ENCODE data around the gene UCHL5.
"Not testable (repeated sequence)": the region's sequence is repeated elsewhere in the genome, so short reads cannot be mapped to it uniquely, and the experiment has no call there.

UCHL5 gene

DNA sequence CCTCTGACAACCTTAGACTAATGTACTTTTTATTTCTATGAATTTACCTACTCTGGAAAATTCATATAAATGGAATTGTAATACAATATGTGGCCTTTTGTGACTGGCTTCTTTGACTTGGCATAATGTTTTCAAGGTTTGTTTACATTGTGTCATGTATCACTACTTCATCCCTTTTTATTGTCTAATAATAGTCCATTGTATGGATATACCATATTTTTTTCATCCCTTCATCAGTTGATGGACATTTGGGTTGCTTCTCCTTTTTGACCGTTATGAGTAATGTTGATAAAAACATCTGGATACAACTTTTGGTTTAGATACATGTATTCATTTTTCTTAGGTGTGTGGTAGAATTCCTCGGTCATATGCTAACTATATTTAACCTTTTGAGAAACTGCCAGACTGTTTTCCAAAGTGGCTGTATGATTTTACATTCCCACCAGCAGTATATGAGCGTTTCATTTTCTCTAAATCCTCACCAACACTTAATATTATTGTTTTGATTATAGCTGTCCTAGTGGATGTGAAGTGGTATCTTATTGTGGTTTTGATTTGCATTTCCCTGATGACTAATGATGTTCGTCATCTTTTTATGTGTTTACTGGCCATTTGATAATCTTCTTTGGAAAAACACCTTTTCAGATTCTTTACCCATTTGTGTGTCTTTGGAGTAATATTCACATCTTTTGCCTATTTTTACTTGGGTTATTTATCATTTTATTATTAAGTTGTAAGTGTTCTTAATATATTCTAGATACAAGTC, 3.7 kb upstream of the UCHL5 start:
- no peak for ATAC-seq

- no peak for ATAC-seq
Observed at GRCh38 chr1:193060938-193061337, 1.8 kb upstream of the UCHL5 start.

- ATAC-seq: no peak
Observed at GRCh38 chr1:193060406-193060805, 1.2 kb upstream of the UCHL5 start.

GRCh38 chr1:193060115-193060403, 899 bp upstream of the UCHL5 start:
- no peak for ATAC-seq

DNA sequence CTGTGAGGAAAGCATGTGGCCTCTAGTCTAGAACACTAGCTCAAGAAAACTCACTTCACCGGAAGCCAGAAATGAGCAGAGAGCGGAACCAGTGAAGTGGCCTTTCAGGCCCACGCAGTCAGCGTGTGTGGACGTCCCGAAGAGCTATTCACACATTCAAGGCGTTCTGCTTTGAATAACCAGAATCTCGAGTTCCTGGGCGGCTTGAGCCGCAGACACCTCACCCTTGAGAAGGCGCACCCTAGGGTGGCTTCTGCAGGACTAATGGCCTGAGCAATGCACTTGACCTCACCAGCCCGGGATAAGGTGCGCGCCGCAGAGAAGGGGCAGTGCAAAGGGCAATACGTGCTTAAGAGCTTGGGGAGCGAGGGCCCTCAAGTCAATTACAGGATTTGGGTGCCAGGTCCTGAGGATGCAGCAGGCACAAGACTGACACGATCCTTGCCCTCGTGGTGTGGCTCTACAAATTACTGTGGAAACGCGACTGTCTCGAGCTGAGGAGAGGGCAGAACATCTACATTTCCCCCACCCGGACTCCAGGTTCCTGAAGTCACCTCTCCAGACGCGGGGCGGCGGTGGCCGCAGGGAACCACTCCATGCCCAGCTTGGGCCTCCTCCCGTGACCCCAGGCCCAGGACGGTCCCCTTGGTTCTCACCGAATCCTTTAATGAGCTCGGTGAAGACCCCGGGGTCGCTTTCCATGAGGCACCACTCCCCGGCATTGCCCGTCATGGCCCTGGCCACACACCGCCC, 455 bp downstream of the UCHL5 start:
- peak; percentile 44 to 59 for ATAC-seq

DNA sequence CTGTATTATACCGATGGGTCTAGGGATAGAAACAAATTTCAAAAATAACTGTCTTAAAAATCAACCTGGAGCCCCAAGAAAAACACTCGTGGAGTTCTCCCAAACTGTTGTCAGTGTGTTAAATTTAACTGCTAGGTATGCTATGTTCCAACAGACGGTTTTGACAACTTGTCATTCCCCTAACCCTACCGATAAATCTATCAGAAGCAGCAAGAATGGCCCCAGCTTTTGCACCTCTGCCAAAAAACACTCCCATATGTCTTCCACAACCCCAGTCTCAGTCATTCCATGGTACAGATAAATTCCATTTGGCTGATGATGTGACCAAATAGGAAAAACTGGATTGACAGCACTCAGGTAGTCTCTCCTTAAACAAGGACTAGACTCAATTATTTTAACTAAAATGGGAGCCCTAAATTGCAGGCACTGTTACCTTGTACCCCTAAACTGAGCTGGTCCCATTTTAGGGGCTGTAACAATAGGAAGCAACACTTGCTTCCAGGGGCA, 4.9 kb downstream of the UCHL5 start:
- ATAC-seq: no peak

- ATAC-seq: not testable (repeated sequence)
Observed at GRCh38 chr1:193048913-193049312, 10.2 kb downstream of the UCHL5 start.

DNA sequence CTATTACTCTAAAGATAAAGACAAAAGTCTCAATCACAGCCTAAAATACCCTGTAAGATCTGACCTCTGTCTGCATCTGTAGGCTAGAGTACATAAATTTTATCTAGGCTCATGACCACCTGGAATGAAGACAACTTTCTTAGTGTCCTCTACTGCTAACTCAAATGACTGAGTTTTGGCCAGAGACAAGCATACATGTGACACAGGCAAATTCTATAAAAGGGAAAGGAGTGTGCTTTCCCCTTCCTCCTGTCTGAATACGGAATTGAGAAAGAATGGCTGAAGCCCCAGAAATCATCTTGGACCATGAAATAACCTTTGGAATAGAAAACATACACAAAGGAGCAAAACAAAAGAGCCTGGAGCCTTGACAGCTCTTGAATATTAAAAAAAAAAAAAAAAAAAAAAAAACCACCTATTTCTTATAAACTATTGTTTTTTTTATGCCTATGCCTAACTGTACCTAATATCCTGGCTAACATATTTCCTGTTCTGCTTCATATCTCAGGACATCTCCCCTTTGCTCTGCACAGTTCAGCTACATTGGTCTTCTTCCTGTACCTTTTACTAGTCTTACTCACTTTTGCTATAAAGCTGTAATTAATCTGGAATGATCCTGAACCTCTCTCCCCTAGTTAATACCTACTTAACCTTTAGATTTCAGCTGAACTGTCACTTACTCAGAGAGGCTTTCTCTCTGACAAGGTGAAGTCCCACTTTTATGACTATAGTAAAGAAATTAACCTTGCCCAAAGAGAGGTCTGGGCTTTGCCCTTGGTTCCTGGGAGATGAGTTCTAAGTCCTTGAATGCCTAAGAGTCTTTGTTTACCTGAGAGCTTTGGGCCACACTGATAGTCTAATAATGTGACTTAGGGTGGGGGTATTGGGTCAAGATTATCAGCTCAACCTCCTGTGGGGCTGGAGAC, 16.1 kb downstream of the UCHL5 start:
- ATAC-seq: no peak

- no peak for ATAC-seq
Observed at GRCh38 chr1:193040011-193040410, 19.1 kb downstream of the UCHL5 start.

DNA sequence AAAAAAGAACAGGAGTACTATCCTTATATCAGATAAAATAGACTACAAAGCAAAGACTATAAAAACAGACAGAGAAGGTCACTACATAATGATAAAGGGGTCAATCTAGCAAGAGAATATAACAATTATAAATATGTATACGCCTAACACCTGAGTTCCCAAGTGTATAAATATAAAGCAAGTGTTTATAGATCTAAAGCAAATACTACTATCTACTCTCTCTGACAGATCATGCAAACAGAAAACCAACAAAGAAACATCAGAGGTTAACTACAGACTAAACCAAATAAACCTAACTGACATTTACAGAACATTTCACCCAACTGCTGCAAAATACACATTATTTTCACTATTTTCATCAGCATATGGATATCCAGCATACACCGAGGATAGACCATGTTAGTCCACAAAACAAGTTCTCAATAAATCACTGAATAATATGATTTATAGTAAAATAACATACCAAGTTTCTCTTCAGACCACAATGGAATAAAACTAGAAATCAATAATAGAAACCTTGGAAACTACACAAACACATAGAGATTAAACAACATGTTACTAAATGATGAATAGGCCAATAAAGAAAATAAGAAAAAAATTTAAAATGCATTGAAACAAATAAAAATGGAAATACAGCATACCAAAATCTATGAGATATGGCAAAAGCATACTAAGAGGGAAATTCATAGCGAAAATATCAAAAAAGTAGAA, 22.7 kb downstream of the UCHL5 start:
- no peak for ATAC-seq

GRCh38 chr1:193033610-193034009, 25.6 kb downstream of the UCHL5 start:
- ATAC-seq: no peak

DNA sequence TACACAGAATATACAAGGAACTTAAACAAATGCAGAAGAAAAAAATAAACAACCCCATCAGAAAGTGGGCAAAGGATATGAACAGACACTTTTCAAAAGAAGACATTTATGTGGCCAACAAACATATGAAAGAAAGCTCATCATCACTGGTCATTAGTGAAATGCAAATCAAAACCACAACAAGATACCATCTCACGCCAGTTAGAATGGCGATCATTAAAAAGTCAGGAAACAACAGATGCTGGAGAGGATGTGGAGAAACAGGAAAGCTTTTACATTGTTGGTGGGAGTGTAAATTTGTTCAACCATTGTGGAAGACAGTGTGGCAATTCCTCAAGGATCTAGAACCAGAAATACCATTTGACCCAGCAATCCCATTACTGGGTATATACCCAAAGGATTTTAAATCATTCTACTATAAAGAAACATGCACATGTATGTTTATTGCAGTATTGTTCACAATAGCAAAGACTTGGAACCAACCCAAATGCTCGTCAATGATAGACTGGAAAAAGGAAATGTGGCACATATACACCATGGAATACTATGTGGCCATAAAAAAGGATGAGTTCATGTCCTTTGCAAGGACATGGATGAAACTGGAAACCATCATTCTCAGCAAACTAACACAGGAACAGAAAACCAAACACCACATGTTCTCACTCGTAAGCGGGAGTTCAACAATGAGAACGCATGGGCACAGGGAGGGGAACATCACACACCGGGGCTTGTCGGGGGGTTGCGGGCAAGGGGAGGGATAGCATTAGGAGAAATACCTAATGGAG, 26.3 kb downstream of the UCHL5 start:
- not testable (repeated sequence) for ATAC-seq

DNA sequence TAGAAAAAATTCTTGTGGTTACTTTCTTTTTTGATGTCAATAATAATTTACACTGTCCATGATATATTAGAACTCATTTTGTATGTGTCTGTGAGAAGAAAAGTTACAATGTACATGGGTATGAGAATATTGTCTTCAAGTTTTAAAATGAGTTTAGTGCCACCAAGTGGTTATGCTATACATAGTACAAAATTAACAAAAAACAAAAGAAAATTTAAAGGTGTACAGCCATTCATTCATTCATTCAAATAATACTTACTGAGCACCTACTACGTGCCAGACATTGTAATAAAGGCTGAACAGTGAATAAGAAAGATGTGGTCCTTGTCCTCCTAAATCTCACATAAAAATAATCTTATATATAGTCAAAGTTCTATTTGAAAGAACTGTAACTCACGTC, 27.7 kb downstream of the UCHL5 start:
- no peak for ATAC-seq

DNA sequence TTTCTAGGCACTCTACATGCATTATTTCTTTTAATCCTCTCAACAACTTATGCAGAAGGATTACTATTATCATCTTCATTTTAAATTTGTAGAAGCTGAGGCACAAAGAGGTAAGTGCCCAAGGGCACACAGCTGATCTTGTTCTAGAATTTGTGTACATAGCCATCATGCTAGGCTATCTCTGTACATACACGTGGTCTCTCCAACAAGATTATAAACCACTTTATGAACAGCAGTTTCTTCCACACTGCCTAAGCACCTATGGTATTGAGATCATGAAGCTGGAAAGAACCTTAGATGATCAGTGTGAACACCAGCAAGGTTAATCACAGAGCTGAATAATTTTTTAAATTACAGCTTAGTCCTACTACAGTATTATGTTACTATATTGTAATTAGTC, 28.9 kb downstream of the UCHL5 start:
- ATAC-seq: no peak

DNA sequence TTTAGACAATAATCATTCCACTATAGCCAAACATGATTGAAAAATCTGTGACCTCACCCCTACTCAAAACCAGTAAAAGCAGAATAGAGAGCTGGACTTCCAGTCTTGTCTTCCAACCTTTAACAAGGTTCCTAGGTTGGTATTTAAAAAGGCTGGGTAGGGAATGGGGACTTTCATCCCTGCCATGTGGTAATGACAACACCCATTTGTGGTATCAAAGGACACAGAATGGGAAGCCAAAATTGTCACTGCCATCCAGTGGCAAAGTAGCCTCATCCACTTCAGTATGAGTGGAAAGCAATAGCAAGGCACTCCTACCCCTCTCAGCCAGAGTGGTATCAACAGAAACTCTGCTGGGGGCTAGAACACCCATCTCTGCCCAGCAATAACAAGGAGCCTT, 33.9 kb downstream of the UCHL5 start:
- no peak for ATAC-seq

DNA sequence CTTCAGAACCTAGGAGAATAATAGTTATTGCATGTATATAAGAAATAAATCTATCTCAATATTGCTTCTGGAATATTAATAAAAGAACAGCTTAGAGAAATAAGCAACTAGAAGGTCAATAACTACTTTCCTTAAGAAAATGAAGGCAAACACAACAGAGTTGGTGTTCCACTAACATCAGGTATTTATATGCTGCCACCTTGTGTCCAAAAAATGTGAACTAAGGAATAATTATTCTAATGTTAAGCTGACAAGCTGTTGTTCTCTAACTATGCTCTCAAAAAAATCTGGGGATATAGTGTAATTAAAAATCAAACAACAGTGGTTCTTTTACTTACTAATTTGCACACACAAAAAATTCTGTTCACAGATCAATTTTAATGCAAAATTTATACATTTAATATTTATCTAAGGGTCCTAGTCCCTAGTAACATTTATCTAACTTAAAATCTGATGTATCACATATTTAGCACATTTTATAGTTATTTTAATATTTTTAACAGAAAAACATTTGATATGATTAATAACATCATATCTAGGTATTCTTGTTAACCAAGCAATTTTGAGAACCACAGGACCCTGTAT, 39.6 kb downstream of the UCHL5 start:
- ATAC-seq: no peak

DNA sequence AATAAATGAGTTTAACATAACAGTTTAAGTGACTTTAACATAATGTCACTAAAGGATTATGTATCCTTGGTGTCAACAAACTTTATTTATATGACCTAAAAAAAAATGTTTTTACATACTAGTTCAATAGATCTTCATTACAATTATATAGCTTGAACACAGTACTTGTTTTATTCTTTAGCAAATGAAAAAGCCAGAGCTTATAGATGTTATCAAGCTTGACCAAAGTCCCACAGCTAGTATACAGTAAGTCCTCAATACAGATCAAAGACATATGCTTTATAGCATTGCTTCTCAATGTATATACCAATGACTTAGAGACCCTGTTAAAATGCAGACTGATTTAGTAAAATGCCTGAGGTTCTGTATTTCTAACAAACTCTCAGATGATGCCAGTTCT, 42.4 kb downstream of the UCHL5 start:
- no peak for ATAC-seq

GRCh38 chr1:193014400-193014799, 44.8 kb downstream of the UCHL5 start:
- no peak for ATAC-seq

DNA sequence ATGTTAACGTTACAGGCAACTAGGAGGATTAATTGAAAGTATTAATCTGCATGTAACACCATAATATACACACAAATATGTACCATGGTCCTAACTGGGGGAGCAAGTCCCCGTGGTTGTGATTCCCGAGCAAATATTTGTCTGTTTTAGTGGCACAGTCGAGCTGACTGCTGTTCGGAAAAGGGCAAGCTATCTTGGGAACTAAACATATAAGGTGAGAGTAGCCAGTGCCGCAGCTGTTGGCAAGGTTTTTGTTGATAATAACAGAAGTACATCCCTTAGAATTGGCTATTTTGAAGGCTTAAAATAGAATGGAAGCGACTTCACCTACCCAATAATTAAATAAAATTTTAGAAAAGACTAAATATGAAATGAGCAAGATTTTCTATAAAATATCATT, 45.5 kb downstream of the UCHL5 start:
- no peak for ATAC-seq

GRCh38 chr1:193013005-193013404, 46.2 kb downstream of the UCHL5 start:
- no peak for ATAC-seq

GRCh38 chr1:193011406-193011805, 47.8 kb downstream of the UCHL5 start:
- no peak for ATAC-seq
